Epithelial cell of esophagus (primary cell): ENCODE data around the gene ACVR1B.

Experiments used
- DNase-seq: peaks from one replicate; pipeline ENCODE4 v3.0.0; 2010; ENCODE audit warnings: low read depth
- H3K4me3 ChIP-seq: 2 replicates; pipeline ENCODE4 v1.5.1; 2011; ENCODE audit warnings: mild to moderate bottlenecking, low read length, control low read depth
- TF ChIP-seq, protein P1 (sequence below): IDR thresholded peaks from 2 replicates; pipeline ENCODE4 v1.5.1; 2011; ENCODE audit warnings: low read depth, mild to moderate bottlenecking, low read length, control low read depth, inconsistent platforms; ENCODE audit not compliant: insufficient read depth; ENCODE audit errors: missing control alignments

Gene ACVR1B

DNA sequence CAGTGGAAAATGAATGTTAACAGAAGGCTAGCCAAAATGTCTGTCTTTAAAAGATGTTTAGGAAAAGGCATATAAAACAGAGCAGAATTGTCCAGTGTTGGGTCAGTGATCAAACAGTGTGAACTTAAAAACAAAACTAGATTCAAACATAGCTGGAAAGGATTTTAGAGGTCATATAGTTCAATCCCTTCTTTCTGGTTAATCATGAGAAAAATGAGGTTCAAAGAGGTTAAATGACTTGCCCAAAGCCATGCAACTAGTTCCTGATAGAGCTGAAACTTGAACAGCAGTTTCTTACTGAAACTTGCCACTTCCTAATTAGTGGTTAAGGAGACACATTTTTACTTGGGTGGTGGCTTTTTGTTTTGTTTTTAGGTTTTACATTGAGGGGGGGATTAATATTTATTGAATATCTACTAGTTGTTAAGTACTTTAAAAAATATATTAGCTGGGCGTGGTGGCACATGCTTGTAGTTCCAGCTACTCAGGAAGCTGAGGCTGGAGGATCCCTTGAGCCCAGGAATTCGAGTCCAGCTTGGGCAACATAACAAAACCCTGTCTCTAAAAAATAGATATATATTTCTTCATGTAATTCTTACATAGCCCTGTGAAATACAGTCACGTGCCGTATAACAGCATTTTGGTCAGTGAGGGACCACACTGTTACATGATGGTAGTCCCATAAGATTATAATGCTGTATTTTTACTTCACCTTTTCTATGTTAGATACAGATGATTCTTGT, 20.4 kb downstream of the ACVR1B start:
- peak; percentile 12 for DNase-seq
- H3K4me3 ChIP-seq: no peak overlapping the region
- TF ChIP-seq, protein P1, sequence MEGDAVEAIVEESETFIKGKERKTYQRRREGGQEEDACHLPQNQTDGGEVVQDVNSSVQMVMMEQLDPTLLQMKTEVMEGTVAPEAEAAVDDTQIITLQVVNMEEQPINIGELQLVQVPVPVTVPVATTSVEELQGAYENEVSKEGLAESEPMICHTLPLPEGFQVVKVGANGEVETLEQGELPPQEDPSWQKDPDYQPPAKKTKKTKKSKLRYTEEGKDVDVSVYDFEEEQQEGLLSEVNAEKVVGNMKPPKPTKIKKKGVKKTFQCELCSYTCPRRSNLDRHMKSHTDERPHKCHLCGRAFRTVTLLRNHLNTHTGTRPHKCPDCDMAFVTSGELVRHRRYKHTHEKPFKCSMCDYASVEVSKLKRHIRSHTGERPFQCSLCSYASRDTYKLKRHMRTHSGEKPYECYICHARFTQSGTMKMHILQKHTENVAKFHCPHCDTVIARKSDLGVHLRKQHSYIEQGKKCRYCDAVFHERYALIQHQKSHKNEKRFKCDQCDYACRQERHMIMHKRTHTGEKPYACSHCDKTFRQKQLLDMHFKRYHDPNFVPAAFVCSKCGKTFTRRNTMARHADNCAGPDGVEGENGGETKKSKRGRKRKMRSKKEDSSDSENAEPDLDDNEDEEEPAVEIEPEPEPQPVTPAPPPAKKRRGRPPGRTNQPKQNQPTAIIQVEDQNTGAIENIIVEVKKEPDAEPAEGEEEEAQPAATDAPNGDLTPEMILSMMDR: no peak

DNA sequence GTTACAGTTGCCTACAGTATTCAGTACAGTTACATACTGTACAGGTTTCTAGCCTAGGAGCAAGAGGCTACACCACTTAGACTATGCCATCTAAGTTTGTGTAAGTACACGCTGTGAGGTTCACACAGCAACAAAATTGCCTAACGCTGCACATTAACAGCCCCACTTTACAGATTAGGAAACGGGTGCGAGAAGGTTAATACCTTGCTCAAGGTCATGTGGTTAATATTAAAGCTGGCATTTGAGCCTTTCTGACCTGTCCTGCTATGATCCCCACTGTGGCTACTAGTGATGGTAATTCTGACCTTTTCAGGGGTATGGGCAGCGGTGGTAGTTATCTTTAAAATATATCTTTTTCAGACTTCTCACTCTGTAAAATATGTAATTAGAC, 20.9 kb downstream of the ACVR1B start:
- DNase-seq: no peak
- no peak overlapping the region for H3K4me3 ChIP-seq
- TF ChIP-seq, protein P1: no peak

DNA sequence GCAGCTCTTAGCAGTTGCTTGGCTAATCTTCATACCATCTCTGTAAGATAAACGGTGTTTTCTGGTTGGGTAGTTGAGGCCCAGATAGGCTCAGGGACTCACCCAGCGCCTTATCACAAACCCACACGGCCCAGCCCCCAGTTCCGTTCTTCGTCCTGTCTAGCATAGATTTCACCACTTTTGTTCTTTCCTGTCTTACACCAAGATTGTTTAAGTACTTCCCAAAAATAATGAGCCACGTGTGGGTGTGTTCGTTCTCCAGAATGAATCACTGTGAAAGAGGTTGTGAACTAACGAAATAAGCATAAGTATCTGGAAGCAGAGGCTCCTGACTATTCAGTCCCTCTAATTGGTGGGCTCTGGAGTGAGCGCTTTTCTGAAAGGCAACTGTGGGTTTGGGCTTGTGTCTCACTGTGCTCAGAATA, 21.4 kb downstream of the ACVR1B start:
- peak; percentile 78 for DNase-seq
- TF ChIP-seq, protein P1: no peak
- H3K4me3 ChIP-seq: no peak overlapping the region

DNA sequence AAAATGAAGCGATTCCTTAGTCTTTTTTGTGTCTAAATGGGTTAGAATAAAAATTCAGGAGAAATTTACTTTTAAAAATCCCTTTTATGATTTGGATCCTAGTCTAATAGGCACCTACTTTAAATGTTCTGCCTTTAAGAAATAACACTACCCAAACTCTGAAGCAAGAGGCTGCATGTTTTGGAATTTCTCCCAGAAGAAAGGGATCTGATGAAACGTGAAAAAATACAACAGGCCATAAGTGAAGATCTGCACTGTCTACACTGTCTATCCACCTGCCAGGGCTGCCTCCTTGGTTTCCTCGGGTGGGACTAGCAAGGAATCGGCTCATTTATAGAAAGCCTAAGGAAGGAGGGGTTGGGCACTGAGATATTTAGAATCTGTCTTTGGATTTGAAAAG, 22.1 kb downstream of the ACVR1B start:
- no peak overlapping the region for H3K4me3 ChIP-seq
- no peak for DNase-seq

DNA sequence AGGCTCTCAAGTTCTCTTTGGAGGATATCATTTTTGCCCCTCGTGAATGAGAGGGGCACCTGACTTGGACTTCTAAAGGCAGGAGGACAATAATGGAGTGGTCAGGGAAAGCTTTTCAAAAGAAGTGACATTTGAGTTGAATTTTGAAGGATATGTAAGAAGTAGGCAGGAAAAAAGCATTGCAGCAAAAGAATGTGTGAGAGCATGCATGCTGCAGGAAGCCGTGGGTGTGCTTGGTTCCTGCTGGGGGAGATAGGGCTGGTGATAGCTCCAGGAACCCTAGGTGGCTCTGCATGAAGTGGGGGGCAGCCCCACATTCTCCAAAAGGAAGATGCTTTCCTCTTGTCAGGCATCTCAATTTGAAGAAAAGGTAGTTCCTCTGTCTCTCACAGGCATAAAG, 23.1 kb downstream of the ACVR1B start:
- TF ChIP-seq, protein P1: no peak
- DNase-seq: no peak
- H3K4me3 ChIP-seq: no peak overlapping the region

More for the DNA sequence above, 22.1 kb downstream of the ACVR1B start:
- TF ChIP-seq, protein P1: no peak

DNA sequence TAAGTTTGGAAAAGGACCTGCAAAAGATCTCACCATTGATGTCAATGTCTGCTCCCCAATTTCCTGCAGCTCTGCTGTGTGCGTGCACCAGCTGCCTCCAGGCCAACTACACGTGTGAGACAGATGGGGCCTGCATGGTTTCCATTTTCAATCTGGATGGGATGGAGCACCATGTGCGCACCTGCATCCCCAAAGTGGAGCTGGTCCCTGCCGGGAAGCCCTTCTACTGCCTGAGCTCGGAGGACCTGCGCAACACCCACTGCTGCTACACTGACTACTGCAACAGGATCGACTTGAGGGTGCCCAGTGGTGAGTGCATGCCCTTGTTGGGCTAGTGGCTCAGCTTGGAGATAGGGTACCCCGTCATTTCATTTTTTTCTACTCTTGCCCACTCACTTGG, 23.7 kb downstream of the ACVR1B start:
- TF ChIP-seq, protein P1: no peak
- no peak for DNase-seq
- H3K4me3 ChIP-seq: no peak overlapping the region

DNA sequence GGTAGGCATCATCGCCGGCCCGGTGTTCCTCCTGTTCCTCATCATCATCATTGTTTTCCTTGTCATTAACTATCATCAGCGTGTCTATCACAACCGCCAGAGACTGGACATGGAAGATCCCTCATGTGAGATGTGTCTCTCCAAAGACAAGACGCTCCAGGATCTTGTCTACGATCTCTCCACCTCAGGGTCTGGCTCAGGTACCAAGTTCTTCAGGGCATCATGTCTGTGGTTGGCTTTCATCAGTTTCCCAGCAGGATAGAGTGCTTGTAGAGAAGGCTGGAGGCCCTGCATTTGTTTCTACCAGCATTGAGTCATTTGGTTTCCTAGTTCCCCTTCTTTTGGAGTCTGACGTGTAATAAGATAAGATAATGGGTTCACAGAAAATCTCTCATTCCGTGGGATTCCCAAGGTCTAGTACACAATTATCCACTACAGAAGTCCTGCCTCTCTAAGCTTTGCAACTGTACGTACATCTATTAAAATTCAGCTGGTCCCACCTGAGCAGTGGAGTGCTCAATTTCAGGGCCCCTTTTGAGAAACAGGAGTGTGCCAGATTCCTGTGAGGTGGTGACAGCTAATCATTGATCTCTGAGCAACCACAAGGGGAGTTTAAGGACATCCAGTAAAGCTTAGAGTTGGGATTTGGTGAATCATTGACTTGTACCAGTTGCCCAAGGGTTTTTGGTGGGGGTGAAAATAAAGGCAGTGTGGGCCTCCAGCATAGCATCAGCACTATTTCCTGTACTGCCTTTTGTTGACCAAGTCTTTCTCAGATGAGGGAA, 25.1 kb downstream of the ACVR1B start:
- peak; percentile 26 for DNase-seq
- TF ChIP-seq, protein P1: no peak

More for the DNA sequence above, 25.1 kb downstream of the ACVR1B start:
- no peak overlapping the region for H3K4me3 ChIP-seq
